Myocyte (in vitro differentiated cells): ENCODE results near the gene CDH13. TPM values are rescaled to one million over a fixed set of nuclear protein-coding genes. Genes with fewer than 3 reads are reported as not detected.

Experiments used
- DNase-seq: peaks from one replicate; pipeline ENCODE4 v3.0.0-alpha.2; 2012; ENCODE audit warnings: low read depth
- total RNA-seq: library from RNA; depleted of rRNA; stranded (reverse); fragments of >200 nt; gene quantifications from 2 replicates; pipeline ENCODE4 v1.2.3, GENCODE V29; 2014

Gene CDH13
- total RNA-seq, 1 donor from 2014 or later = 160 TPM

DNA sequence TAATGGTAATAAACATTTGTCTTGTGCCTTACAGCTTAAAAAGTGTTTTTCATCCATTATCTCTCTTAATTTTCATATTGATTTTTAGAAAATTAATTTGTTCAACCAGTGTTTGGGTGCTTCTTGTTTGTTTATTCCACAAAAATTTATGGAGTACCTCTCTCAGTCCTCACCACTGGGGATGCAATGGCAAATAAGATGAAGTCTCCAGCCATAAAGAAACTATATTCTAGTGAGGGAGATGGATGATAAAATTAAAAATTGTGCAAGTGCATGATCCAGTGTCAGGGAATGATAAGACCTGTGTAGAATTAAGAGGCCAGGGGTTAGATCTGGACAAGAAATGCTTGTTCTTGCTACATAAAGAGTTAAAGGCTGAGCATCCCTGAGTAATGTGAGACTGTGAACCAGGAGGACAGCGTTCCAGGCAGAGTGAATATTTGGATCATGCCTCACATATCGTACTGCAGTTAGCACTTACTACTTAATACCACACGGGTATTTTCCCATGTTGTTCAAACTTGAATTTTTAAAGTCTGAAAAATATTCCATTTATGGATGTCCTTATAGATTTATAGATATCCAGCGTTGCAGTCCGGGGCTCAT is 645.3 kb downstream of the CDH13 start:
- DNase-seq = peak; percentile 24

- no peak for DNase-seq
Observed at GRCh38 chr16:83272843-83273242, 646.1 kb downstream of the CDH13 start.

GRCh38 chr16:83273504-83274173 is 646.9 kb downstream of the CDH13 start:
- no peak for DNase-seq

DNA sequence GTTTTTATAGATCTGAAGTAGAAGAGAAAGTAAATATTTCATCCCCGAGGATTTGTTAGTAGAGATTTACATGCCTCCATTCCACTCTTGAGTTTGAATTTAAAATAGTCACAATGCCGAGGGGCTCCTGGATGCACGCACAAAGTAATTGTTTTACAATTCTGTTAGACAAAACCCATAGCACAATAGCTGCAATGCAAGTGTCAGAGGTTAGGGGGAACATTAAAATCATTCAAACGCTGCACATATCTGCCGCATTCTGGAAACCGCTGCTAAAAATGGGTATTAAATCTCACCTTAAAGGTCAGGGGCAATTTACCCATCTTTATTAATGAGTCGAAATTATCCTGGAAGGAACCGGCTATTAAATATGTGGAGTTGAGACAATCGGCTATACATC is 652.5 kb downstream of the CDH13 start:
- DNase-seq = no peak

DNA sequence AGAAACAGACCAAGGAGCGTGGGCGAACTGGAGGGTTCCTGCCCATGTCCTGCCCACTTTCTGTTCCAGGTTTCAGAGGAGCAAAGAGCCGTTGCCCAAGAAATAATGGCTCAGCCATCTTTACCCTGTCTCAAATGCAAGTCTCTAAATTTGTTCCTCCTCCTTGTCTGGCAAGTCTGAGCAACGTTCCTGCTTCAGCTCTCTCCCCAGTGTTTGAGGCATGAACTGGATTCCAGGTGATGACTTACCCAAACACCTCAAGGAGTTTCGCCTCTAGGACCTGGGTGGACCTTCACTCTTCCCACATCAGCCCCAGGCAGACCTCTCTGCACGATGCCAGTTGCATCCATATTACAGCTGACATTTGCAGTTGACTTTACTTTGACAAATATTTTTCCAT is 659.2 kb downstream of the CDH13 start:
- no peak for DNase-seq

- DNase-seq = no peak
Observed at GRCh38 chr16:83296505-83296904, 669.7 kb downstream of the CDH13 start.

DNA sequence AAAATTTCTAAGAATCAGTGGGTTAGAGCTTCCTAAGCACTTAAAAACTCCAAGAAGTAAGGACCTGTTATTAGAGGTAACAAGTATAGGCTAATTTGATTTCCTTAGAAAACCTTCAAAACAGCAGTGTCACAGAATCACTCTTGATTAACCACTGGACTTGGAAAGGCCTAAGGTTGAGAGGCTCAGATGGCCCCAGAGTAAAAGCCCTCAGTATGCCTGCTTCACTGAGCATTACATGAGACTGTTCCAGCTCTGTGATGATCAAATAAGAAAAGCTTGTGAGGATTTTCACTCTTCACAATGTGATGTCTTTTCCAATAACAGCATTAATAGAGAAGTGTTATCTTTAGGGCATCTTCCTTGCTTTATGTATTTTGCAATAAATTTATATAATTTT is 671.8 kb downstream of the CDH13 start:
- no peak for DNase-seq

DNA sequence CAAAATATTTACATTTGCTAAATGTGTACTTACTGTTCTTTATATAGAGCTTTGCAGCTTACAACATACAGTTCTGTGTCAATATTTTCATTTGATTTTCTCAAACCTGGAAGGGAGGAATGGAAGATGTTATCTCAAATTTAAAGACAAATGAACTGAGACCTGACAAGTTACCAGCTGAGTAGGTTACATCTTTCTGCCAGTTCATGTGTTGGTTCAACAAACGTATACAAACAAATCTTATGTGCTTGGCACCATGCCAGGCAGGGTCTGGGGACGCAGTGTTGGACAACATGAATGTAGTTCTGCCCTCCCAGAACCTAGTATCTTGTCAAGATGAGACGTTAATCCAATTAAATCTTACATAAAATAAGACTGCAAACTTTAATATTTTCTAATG is 673.6 kb downstream of the CDH13 start:
- DNase-seq = no peak

GRCh38 chr16:83301971-83302370 is 675.2 kb downstream of the CDH13 start:
- peak; percentile 18 for DNase-seq

GRCh38 chr16:83302853-83303252 is 676.1 kb downstream of the CDH13 start:
- no peak for DNase-seq

DNA sequence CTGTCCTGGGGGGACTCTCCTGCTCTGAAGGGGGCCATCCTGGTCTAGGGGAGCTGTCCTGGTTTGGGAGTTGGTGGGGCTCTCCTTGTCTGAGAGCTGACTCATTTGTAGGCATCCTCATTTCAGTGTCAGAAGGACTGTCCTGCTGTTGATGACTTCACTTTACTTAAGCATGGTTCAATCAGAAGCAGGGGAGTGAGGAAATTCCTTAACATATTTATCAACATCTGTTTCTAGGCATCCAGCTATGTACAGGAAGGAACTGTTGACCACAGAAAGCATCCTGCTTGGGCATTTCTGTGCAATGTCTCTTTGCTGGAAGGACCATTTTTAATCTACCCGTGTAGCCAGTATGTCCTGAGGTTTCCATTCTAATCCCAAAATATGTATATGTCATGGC is 678.3 kb downstream of the CDH13 start:
- peak; percentile 29 for DNase-seq

DNA sequence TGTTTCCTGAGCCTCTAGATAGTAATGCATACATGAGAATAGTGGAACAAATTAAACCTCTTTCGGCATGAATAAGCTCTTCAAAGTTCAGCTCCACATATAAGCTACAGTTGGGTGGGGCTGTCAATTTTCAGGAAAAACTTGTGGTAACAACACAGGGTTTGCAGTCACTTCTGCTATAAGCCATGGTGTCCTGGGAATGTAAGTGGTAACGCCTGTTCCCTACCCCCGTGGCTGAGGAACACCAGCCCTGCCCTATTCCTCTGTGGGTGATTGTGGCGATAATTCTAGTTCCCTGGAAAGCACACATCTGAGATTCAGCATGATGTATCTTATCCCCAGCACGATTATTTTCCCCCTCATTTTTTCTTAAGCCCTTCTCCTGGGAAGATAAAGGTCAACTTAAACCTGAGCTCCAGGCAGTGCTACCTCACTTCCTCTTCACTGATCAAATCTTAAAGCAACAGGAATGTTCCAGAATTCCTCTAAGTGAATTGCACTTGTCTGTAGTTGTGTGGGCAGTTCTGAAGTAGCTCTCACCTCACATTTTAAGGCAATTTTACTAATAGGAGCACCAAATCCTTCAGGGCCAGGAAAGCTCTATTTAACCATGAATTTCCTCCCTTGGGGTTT is 680.3 kb downstream of the CDH13 start:
- no peak for DNase-seq

DNA sequence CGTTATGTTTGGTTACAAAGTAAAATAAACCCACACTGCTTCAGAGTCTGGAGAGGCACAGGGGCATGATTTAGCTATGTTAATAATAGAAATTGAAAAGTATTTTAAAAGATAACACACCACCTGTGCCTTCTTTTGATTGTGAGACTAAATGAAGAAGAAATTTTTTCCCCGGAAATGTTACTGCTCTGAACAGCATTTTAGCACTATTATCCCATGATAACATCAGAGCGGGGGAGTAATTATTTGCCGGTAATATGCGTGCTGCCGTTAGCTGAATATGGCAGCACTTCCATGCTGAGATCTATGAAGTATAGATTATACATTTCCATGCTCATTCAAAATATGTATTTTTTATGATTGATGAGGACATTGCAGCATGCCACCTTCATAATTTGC is 680.8 kb downstream of the CDH13 start:
- no peak for DNase-seq

DNA sequence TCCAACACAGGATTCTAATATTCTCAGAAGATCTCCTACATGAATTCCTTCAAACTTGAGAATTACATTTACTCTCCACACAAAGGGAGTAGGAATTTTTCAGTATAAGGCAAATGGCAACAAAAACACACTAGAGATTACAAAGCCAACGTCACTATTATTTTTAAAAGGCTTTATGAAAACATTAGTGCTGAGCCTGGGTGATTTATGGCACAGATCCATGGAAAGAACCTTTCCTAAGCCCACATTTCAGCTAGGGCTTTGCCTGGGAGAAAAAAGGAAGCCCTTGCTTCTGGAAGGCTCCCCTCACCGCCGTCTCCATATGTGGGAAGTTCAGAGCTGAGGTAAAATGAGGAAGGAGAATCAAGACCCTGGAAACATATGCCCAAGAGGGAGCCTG is 681.6 kb downstream of the CDH13 start:
- DNase-seq = no peak

GRCh38 chr16:83310816-83311215 is 684.0 kb downstream of the CDH13 start:
- DNase-seq = no peak

- DNase-seq = no peak
Observed at GRCh38 chr16:83312015-83312717, 685.4 kb downstream of the CDH13 start.

DNA sequence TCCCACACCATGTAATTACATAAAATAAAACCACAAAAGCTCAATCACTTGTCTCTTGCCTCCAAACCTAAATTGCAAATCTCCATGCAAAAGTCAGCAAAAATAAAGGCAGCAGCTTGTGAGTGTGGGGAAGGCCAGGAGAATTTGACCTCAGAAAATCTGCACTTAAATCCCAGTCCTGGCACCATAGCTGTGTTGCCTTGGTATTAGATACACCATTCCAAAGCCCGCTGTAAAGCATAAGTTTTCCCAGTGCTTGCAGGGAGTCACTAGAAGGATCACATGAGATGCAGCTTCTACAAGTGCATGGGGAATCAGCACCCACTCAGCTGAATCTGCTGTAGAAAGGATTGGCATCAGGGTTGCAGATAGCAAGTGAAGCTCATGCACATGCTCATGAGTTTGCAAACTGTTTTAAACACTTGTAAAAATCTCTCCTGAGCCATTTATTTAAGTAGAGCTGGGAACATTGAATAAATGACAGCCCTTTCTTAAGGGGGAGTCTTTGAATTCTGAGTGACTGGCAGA is 686.0 kb downstream of the CDH13 start:
- no peak for DNase-seq

- DNase-seq = no peak
Observed at GRCh38 chr16:83315271-83315670, 688.5 kb downstream of the CDH13 start.

GRCh38 chr16:83316458-83316857 is 689.7 kb downstream of the CDH13 start:
- no peak for DNase-seq

DNA sequence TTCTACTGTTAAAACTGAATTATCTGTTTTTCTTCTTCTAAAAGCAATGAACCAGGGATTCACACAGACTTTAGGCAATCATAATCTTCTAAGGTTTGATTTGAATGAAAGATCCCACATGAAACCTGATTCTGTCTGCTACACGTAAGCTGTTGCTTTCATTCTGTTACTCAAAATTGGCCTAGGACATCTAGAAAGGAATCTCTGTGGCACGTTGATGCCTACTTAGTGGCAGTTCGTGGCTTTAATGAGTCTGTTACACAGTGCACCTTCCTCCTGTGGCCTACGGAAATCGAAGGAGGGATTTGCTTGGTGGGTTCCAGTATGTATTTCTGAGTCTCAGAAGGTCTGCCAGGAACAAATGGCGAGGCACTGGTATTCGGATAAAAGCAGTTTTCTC is 691.6 kb downstream of the CDH13 start:
- DNase-seq = no peak

- DNase-seq = no peak
Observed at GRCh38 chr16:83328936-83329335, 702.2 kb downstream of the CDH13 start.

DNA sequence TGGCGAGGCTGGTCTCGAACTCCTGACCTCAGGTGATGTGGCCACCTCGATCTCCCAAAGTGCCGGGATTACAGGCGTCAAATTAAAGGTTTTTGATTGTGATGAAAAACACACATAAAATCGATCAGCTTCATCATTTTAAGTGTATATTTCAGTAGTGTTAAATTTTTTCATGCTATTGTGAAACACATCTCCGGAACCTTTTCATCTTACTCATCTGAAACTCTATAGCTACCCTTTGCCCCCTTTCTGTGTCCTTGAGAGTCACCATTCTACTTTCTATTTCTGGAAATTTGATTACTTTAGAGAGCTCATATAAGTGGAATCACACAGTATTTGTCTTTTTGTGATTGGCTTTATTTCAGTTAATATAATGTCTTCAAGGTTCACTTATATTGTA is 702.7 kb downstream of the CDH13 start:
- no peak for DNase-seq
